IPS-15b (cell line): ENCODE results near the gene PEPD.
A peak's percentile ranks its signal among the peaks of the same experiment; 100 is the strongest.

Experiments
- H3K27me3 ChIP-seq: one replicate; pipeline ENCODE4 v1.6.1; 2013; ENCODE audit warnings: low read length; ENCODE audit not compliant: control insufficient read depth, insufficient read depth
- H3K36me3 ChIP-seq: one replicate; pipeline ENCODE4 v1.6.1; 2013; ENCODE audit warnings: low read length; ENCODE audit not compliant: control insufficient read depth, insufficient read depth
- H3K4me1 ChIP-seq: one replicate; pipeline ENCODE4 v1.6.1; 2013; ENCODE audit warnings: mild to moderate bottlenecking, low read length; ENCODE audit not compliant: control insufficient read depth, insufficient read depth
- H3K4me3 ChIP-seq: one replicate; pipeline ENCODE4 v1.5.1; 2013; ENCODE audit warnings: low read depth, low read length
- H3K9ac ChIP-seq: one replicate; pipeline ENCODE4 v1.6.1; 2013; ENCODE audit warnings: low read depth, mild to moderate bottlenecking, low read length
- H3K9me3 ChIP-seq: one replicate; pipeline ENCODE4 v1.6.1; 2013; ENCODE audit warnings: mild to moderate bottlenecking, low read length; ENCODE audit not compliant: control insufficient read depth, insufficient read depth

The PEPD gene

DNA sequence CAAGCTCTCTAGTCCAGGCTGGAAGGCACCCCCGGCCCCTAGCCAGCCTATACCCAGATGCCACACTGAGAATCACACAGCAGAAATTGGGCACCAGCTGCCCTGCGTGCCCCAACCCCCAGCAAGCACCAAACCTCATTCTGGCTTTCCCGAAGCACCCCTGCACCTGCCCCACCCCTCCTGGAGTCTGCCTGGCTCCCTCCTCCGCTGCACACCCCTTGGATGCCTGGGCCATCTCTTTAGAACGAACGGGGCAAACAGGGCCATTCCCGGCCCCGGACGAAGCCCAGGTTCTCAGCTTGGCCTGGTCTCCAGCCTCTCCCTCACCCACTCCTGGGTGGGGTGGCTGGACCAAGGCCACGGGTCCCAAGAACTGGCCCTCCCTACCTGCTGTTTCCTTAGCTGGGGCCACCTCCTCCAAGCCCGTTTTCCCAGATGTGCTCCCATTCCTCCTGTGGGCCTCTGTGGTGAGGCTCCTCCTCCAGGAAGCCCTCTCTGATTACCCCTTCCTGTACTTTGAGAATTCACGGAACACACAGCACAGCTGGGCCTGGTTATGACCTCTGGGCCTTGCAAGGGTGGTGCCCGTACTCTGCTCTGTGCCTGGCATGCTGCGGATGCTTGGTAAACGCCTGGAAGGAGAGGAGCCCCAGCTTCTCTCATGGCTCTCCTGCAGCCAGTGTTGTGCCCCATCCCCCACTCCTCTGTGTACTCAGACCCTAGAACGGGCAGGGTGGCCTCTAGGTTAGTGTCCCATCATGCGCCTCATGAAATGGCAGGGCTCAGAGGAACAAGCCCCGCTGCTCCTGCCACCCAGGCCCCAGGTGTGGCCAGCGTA is 126.6 kb downstream of the PEPD start:
- H3K4me1 ChIP-seq, result no peaks in the 10 kb centered on the region
- H3K9me3 ChIP-seq, result no peaks in the 10 kb centered on the region
- no peak overlapping the region for H3K9ac ChIP-seq
- peaks cover 12% of the 10 kb centered on the region for H3K36me3 ChIP-seq
- H3K27me3 ChIP-seq, result no peaks in the 10 kb centered on the region
- H3K4me3 ChIP-seq, result no peak overlapping the region

DNA sequence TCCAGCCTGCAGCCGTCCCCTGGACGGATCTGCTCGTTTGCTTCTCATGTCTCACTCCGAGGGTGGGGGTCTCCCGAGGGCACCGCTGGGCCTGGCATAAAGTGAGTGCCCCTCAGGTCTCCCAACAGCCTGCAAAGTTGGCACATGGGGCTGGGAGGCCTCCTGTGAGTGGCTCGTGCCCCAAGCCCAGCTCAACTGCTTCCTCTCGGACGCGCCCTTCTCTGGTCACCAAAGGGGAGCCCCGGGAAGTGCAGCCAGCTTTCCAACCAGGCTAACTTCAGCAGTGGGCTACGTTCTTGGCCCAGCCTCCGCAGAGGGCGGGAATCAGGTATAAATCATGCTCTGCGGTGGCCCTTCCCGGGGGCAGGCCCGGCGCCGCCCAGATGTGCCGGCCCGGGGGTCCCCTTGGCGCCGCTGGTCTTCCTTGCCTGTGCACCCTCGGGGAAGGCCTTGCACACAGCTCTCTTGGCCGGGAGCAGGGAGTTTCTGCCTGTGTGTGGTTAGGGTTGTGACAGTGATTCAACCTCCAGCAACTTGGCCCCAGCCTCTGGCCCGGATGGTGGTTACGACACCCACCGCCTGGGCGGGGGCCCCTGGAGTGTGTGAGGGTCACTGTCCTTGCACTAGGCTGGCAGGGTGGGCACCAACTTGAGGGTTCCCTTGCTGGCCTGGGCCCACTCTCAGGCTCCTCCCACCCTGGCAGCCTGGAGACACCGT is 127.4 kb downstream of the PEPD start:
- Histone ChIP-seq H3K36me3 (peaks cover 12% of the 10 kb centered on the region), H3K4me3 (no peak overlapping the region), H3K9me3 (no peaks in the 10 kb centered on the region), H3K4me1 (no peaks in the 10 kb centered on the region), H3K9ac (no peak overlapping the region), H3K27me3 (no peaks in the 10 kb centered on the region)

DNA sequence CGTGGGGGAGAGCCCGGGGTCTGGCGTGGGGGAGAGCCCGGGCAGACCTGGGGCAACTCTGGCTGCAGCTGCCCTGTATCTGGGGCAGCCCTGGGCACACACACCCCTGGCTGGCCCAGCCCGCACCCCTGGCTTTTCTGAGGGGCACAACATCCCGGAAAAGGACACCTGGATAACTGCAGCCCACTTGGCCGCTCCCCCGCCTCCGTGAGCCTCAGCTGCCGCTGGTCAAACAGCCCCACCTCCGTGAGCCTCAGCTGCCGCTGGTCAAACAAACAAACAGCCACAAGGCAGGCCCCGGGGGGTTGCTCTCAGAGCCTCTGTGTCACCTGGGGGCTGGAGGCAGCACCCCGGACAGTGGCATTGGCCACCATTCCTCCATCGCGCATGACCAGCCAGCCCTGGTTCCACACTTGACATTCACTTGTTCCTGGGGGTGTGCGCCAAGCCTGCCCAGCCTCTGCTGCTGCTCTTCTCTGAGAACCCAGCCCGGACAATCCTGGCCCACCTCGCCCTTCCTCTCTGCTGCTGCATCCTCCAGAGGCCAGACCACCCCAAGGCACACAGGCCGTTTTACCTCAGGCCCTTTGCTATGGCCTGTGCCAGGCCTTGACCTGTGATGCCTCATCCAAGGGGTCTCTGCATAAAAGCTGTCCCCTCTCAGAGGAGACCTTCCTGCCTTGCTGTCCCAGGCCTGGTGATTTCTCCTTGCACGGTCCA is 128.1 kb downstream of the PEPD start:
- H3K4me1 ChIP-seq, result no peaks in the 10 kb centered on the region
- H3K9ac ChIP-seq, result no peak overlapping the region
- H3K36me3 ChIP-seq, result peaks cover 9% of the 10 kb centered on the region
- H3K27me3 ChIP-seq, result no peaks in the 10 kb centered on the region
- H3K9me3 ChIP-seq, result no peaks in the 10 kb centered on the region
- H3K4me3 ChIP-seq, result no peak overlapping the region

DNA sequence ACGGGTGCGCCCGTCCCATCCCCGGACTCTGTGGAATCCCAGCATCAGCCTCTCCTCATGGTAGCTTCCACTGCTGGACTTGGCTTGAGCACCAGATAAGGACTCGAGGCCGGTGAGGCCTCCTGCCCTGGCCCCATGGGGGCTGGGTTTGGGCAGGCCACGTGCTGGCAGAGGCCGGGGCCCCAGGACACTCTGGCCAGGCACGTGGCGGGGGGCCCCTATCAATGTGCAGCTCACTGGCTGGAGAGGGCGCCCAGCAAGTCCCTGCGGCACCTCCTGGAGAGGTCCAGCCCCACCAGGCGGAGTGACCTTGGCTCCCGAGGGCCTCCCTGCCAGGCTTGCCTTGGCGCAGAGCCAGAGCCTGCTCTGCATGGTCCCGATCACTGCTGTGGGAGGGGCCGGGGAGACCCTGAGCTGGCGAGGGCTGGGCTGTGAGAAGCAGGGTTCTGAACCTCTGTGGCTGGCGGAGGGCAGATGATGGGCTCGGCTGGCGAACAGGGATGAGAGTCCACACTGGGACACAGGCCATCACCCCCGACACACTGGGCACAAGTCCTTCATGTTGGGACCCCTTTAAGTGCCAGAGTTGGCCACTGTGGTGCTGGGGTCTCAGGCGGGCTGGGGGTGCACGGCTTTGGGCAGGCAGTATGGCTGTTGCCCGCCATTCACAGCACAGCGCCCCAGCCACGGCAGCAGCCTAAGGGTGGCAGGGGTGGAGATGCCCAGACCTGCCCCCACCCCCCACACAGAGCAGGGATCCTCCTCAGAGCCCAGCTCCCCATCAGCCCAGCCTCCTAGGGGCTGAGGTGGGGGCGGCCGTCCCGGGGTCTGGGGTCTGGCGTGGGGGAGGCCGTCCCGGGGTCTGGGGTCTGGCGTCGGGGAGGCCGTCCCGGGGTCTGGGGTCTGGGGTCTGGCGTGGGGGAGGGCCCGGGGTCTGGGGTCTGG is 129.0 kb downstream of the PEPD start:
- Histone ChIP-seq H3K27me3 (no peaks in the 10 kb centered on the region), H3K4me3 (no peak overlapping the region), H3K36me3 (peaks cover 5% of the 10 kb centered on the region), H3K4me1 (no peaks in the 10 kb centered on the region), H3K9ac (no peak overlapping the region), H3K9me3 (no peaks in the 10 kb centered on the region)

DNA sequence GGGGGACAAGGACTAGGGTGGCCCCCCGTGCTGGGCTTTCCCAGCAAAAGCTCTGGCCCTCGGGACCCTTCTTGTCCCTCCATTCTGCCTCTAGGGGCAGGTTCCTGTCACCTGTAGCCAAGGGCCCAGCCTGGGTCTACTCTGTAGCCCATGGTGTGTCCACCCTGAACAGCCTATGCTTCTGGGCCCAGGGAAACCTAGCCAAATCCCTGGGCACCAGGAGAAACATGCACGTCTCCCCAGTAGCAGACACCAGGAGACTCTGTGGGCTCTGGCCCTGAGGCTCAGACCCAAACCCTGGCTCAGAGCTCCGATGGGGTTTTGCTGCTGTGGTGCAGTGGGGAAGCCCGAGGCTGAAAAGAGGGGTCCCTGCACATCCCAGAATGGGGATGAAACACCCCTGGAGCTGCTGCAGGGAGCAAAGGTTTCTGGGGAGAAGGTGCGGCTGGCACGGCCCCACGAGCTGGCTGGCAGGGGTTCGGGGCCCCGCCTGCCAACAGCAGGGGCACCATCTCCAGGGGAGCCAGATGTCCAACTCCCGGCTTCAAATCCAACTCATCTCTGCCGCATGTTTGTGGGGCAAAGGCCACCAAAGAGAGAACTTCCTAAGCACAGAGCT is 129.9 kb downstream of the PEPD start:
- Histone ChIP-seq H3K27me3 (no peaks in the 10 kb centered on the region), H3K4me1 (no peaks in the 10 kb centered on the region), H3K36me3 (peaks cover 11% of the 10 kb centered on the region), H3K9ac (no peak overlapping the region), H3K9me3 (no peaks in the 10 kb centered on the region), H3K4me3 (no peak overlapping the region)

DNA sequence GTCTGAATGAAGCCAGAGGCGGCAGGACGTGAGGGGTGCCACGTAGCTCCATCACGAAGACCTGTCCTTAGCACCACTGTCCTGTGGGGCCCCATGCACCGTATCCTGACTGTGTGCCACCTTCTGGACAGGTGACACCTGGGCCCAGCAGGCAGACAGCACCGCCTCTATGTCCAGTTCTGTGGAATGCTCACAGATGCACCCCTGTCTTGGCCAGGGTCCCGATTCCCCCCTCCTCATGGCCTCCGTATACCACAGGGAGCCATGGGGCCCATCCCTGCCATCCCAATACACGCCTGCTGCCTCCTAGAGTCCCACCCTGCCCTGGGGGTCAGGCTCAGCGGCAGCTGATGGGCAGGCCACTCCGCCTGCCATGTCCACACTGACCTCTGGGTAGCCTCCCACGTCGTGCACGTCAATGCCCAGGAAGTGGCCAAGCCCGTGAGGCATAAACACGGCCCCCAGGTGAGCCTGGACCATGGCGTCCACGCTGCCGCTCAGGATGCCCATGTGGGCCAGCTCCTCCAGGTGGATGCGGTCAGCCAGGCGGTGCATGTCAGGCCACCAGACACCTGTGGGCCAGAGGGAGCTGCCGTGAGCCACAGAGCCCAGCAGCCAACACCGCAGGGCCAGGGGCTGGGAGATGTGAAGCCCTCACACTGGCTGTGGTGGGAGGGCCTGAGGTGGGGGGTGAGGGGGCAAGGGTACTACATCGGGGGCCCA is 130.5 kb downstream of the PEPD start:
- H3K36me3 ChIP-seq, result peaks cover 12% of the 10 kb centered on the region
- H3K4me3 ChIP-seq, result no peak overlapping the region
- no peaks in the 10 kb centered on the region for H3K27me3 ChIP-seq
- H3K9me3 ChIP-seq, result no peaks in the 10 kb centered on the region
- no peaks in the 10 kb centered on the region for H3K4me1 ChIP-seq
- H3K9ac ChIP-seq, result no peak overlapping the region

DNA sequence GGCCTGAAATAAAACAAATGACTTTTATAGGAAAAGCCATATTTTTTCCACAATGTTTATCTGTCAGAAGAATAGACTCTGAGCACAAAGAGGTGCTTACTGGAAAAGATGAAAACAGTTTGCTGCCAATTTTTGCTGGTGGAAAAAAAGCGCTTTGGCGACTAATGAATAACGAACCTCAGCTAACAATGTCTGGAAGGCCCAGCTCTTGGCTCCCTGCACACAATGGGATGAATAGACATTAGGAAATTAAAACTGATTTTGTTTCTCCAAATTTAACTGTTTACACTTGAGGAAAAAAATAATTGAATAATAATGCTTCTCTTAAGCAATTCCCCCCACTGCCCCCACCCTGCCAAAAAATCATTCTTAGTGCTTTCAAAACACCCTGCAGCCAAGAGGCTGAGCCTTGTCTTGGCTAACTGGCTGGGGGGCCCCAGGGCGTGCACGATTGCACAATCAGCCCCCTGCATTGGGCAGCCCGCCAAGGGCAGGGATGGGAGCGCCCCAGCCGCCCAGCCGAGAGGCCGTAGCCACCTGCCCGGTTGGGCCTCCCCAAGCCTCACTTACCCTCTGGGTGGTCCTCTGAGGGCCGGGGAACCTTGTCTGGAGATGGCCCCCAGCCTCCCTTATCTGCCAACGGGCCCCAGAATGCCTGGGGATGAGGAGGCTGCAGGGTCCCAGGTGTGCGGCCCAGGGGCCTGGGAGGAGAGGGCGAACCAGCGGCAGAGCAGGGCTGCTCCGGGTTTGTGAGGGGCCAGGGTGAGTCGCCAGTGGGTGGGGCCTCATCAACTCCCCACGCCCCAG is 131.3 kb downstream of the PEPD start:
- no peaks in the 10 kb centered on the region for H3K4me1 ChIP-seq
- no peaks in the 10 kb centered on the region for H3K27me3 ChIP-seq
- H3K36me3 ChIP-seq, result peaks cover 13% of the 10 kb centered on the region
- no peak overlapping the region for H3K9ac ChIP-seq
- H3K9me3 ChIP-seq, result no peaks in the 10 kb centered on the region
- H3K4me3 ChIP-seq, result no peak overlapping the region

DNA sequence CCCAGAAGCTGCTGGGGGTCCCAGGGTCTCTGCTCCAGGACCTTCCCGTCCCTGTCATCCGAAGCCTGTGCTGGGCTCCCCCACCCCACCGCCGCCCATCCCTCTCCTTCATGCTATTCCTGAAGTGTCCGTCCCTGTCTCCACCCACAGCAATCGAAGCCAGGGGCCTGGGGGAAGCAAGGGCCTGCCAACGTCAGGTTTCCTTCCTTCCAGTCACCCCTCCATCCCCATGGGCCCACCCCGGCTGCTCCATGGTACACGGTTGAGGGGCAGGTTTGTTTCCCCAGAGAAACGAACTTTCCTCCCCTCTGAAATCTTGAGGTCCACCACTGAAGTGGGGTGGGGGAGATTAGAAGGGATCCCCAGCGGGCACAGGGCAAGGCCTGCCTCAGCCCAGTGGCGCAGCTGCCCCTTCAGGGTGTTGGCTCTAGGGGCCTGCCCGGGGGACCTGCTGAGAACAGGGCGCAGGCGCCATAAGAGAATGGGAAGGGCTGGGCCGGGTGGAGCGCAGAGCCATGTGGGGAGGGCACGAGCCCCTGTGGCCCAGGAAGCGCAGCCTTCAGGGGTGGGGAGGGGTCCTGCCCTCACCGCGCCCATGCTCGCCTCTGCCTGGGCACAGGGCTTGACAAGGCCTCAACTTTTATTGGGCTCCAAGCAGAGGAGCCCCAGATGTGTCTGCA is 132.0 kb downstream of the PEPD start:
- no peak overlapping the region for H3K9ac ChIP-seq
- H3K4me3 ChIP-seq, result no peak overlapping the region
- H3K27me3 ChIP-seq, result no peaks in the 10 kb centered on the region
- no peaks in the 10 kb centered on the region for H3K9me3 ChIP-seq
- H3K36me3 ChIP-seq, result peaks cover 13% of the 10 kb centered on the region
- H3K4me1 ChIP-seq, result no peaks in the 10 kb centered on the region

DNA sequence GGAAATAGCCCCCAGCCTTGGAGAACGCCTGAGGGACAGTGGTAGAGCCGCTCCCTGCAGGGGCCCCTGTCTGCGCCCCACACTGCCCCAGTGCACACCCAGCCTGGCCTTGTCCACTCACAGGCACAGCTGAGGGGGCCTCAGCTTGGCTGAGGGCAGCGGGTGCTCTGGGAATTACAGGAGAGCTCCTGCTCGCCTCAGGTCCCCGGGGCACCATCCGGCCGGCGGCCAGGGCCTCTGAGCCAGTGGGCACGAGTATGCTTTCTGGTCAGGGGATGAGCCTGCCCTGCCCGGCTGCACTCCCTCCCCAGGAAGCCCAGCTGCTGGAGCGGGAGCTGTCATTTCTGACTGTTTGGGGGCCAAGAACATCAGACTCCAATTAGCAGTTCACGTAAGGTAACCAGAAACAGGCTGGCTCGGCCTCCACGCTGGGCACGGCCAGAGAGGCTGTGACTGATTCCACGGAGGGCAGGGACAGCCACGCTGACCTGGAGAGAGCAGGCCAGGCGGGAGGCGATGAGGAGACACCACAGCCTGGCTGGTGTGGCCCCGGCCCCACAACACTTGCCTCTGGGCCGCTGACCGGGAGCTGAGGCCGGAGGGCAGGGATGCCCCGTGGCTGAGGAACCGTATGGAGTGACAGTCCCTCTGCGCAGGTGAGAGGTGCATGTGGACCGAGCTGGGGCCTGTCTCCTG is 132.7 kb downstream of the PEPD start:
- peak overlapping the region; percentile 8 for H3K9ac ChIP-seq
- no peaks in the 10 kb centered on the region for H3K4me1 ChIP-seq
- no peaks in the 10 kb centered on the region for H3K27me3 ChIP-seq
- peaks cover 13% of the 10 kb centered on the region for H3K36me3 ChIP-seq
- no peak overlapping the region for H3K4me3 ChIP-seq
- no peaks in the 10 kb centered on the region for H3K9me3 ChIP-seq
